ENCODE results near the gene PGBD1.

The PGBD1 gene

GRCh38 chr6:28281288-28282064 is at the start of gene PGBD1:
TSS of gene PGBD1 (plus strand) at chr6:28281572. CDS start at chr6:28283814, 2,242 bp downstream.
- DNase-seq (ENCODE audit: low read depth in 2 of 2): peak; percentile 12 to 47

- no peak for DNase-seq (ENCODE audit: low read depth in 2 of 2)
Observed at GRCh38 chr6:28232785-28233184, 48.6 kb upstream of the PGBD1 start.

GRCh38 chr6:28235912-28236452 is 45.4 kb upstream of the PGBD1 start:
- DNase-seq (ENCODE audit: low read depth in 2 of 2): no peak

- no peak for DNase-seq (ENCODE audit: low read depth in 2 of 2)
Observed at GRCh38 chr6:28239636-28240035, 41.7 kb upstream of the PGBD1 start.

GRCh38 chr6:28240471-28240870 is 40.9 kb upstream of the PGBD1 start:
- DNase-seq (ENCODE audit: low read depth in 2 of 2): no peak

- no peak for DNase-seq (ENCODE audit: low read depth in 2 of 2)
Observed at GRCh38 chr6:28243946-28244345, 37.4 kb upstream of the PGBD1 start.

- DNase-seq (ENCODE audit: low read depth in 2 of 2): no peak
Observed at GRCh38 chr6:28245206-28245941, 36.0 kb upstream of the PGBD1 start.

- no peak for DNase-seq (ENCODE audit: low read depth in 2 of 2)
Observed at GRCh38 chr6:28248916-28249315, 32.5 kb upstream of the PGBD1 start.

GRCh38 chr6:28250747-28251146 is 30.6 kb upstream of the PGBD1 start:
- DNase-seq (ENCODE audit: low read depth in 2 of 2): no peak

GRCh38 chr6:28251661-28252008 is 29.7 kb upstream of the PGBD1 start:
- peak in 1 of 2 donors; percentile 8 for DNase-seq (ENCODE audit: low read depth in 2 of 2)

GRCh38 chr6:28252009-28252975 is 29.1 kb upstream of the PGBD1 start, which contains the start of gene ZKSCAN4:
TSS of gene ZKSCAN4 (minus strand) at chr6:28252269. CDS start at chr6:28251980, 289 bp downstream.
- peak; percentile 63 to 81 for DNase-seq (ENCODE audit: low read depth in 2 of 2)

GRCh38 chr6:28254121-28254519 is 27.3 kb upstream of the PGBD1 start:
- no peak for DNase-seq (ENCODE audit: low read depth in 2 of 2)

- no peak for DNase-seq (ENCODE audit: low read depth in 2 of 2)
Observed at GRCh38 chr6:28257042-28257441, 24.3 kb upstream of the PGBD1 start.

- DNase-seq (ENCODE audit: low read depth in 2 of 2): peak; percentile 50 to 61
Observed at GRCh38 chr6:28258877-28259777, 22.2 kb upstream of the PGBD1 start, which contains the start of gene NKAPL. TSS of gene NKAPL (plus strand) at chr6:28259297. CDS start at chr6:28259372, 75 bp downstream.

GRCh38 chr6:28263922-28264321 is 17.4 kb upstream of the PGBD1 start:
- DNase-seq (ENCODE audit: low read depth in 2 of 2): no peak

GRCh38 chr6:28264834-28265401 is 16.5 kb upstream of the PGBD1 start:
- no peak for DNase-seq (ENCODE audit: low read depth in 2 of 2)

- no peak for DNase-seq (ENCODE audit: low read depth in 2 of 2)
Observed at GRCh38 chr6:28266563-28266961, 14.8 kb upstream of the PGBD1 start.

- DNase-seq (ENCODE audit: low read depth in 2 of 2): peak; percentile 78 to 84
Observed at GRCh38 chr6:28266962-28267694, 14.2 kb upstream of the PGBD1 start, which contains the start of gene ZSCAN26. TSS of gene ZSCAN26 (plus strand) at chr6:28267143. CDS start at chr6:28271920, 4,777 bp downstream.

GRCh38 chr6:28267695-28268059 is 13.7 kb upstream of the PGBD1 start:
- DNase-seq (ENCODE audit: low read depth in 2 of 2): no peak

Measured in stimulated activated CD4-positive, alpha-beta T cell treated with anti-CD3 and anti-CD28 coated beads, Interleukin-1b, Interleukin-23, amount 100 ng/mL, for 4 hours (primary cell).